ENCODE measurements around the gene PPP1R12A. TPM values are rescaled to one million over a fixed set of nuclear protein-coding genes. Genes with fewer than 3 reads are reported as not detected.
"Not testable (repeated sequence)": the region's sequence is repeated elsewhere in the genome, so short reads cannot be mapped to it uniquely, and the experiment has no call there.

The PPP1R12A gene
- total RNA-seq, 4 donors from 2014 or later, result 79.2 to 276 (median 92.6) TPM

DNA sequence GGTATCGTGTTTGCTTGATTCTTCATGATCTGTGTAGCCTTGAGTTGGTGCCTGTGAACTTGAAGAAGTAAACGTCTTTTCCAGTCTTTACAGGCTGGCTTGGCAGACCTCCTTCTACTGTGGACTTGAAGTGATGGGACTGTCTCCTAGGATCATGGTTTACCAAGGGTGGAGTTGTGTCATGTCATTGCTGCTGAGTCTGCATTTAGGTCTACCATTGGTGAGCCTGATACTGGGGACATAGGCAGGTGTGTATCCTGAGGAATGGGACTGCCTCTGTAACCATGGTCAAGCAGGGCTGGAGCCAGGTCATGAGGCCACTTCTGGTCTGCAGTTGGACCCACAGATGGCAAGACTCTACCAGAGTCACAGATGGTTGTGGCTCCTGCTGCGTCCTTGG is 20.7 kb upstream of the PPP1R12A start:
- TF ChIP-seq, protein P1, sequence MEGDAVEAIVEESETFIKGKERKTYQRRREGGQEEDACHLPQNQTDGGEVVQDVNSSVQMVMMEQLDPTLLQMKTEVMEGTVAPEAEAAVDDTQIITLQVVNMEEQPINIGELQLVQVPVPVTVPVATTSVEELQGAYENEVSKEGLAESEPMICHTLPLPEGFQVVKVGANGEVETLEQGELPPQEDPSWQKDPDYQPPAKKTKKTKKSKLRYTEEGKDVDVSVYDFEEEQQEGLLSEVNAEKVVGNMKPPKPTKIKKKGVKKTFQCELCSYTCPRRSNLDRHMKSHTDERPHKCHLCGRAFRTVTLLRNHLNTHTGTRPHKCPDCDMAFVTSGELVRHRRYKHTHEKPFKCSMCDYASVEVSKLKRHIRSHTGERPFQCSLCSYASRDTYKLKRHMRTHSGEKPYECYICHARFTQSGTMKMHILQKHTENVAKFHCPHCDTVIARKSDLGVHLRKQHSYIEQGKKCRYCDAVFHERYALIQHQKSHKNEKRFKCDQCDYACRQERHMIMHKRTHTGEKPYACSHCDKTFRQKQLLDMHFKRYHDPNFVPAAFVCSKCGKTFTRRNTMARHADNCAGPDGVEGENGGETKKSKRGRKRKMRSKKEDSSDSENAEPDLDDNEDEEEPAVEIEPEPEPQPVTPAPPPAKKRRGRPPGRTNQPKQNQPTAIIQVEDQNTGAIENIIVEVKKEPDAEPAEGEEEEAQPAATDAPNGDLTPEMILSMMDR (IDR thresholded peaks at IDR 0.05), result no peak
- no peak for TF ChIP-seq POLR2A (IDR thresholded peaks at IDR 0.05)
- DNase-seq, result no peak
- Histone ChIP-seq H3K4me3 (no peak overlapping the region), H3K36me3 (no peaks in the 10 kb centered on the region), H3K4me1 (no peaks in the 10 kb centered on the region), H3K27me3 (no peaks in the 10 kb centered on the region), H3K9me3 (no peaks in the 10 kb centered on the region), H3K27ac (no peak overlapping the region)

- Histone ChIP-seq H3K9me3 (no peaks in the 10 kb centered on the region), H3K4me3 (no peak overlapping the region), H3K36me3 (no peaks in the 10 kb centered on the region), H3K27ac (no peak overlapping the region), H3K27me3 (no peaks in the 10 kb centered on the region), H3K4me1 (no peaks in the 10 kb centered on the region)
- DNase-seq, result no peak
- TF ChIP-seq POLR2A (IDR thresholded peaks at IDR 0.05), result no peak
- TF ChIP-seq, protein P1 (IDR thresholded peaks at IDR 0.05), result no peak
Observed at GRCh38 chr12:79954037-79954610, 19.2 kb upstream of the PPP1R12A start.

- DNase-seq, result no peak
- TF ChIP-seq, protein P1 (IDR thresholded peaks at IDR 0.05), result no peak
- TF ChIP-seq POLR2A (IDR thresholded peaks at IDR 0.05), result no peak
- Histone ChIP-seq H3K27ac (no peak overlapping the region), H3K36me3 (no peaks in the 10 kb centered on the region), H3K4me3 (no peak overlapping the region), H3K27me3 (no peaks in the 10 kb centered on the region), H3K9me3 (no peaks in the 10 kb centered on the region), H3K4me1 (no peaks in the 10 kb centered on the region)
Observed at GRCh38 chr12:79949098-79949497, 14.2 kb upstream of the PPP1R12A start.

DNA sequence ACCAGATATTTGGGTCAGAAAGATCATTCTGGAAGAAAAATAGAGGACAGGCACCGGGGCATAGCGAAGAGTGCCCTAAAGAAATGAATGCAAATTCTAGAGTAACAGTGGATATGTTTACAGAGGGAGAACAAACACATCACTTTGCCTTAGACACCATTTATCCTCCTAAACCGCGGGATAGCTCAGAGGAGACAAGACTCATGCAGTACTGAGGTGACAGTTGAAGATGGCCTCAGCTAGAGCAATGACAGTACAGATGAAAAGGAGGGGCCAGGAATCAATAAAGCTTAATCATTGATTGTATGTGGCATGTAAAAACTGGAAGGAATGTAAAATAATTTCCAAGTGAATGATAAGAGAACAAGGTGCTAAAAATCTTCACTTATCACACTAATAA is 10.5 kb upstream of the PPP1R12A start:
- Histone ChIP-seq H3K4me1 (no peaks in the 10 kb centered on the region), H3K36me3 (no peaks in the 10 kb centered on the region), H3K27ac (no peak overlapping the region), H3K9me3 (no peaks in the 10 kb centered on the region), H3K27me3 (no peaks in the 10 kb centered on the region), H3K4me3 (no peak overlapping the region)
- no peak for TF ChIP-seq POLR2A (IDR thresholded peaks at IDR 0.05)
- TF ChIP-seq, protein P1 (IDR thresholded peaks at IDR 0.05), result no peak
- no peak for DNase-seq

DNA sequence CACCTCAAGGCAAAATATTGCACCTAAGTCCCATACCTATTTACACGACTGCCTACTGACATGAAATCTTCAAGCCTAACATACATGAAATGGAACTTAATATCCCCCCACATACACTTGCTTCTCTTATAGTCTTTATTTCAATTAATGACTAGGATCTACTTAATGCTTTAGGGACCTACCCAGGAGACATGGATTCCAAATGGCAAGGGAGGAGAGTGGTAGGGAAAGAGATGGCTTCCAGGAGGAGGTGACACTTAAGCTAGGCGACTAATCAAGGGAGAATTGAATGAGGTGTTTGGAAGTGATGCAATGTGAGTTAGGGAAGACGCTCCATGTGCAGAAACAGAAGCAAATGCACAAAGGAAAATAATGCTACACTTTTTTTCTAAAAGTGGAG is 9.7 kb upstream of the PPP1R12A start:
- H3K27ac ChIP-seq, result no peak overlapping the region
- TF ChIP-seq, protein P1 (IDR thresholded peaks at IDR 0.05), result no peak
- no peak for TF ChIP-seq POLR2A (IDR thresholded peaks at IDR 0.05)
- H3K4me3 ChIP-seq, result no peak overlapping the region

GRCh38 chr12:79942846-79943245 is 7.9 kb upstream of the PPP1R12A start:
- H3K27me3 ChIP-seq, H3K4me1 ChIP-seq, H3K27ac ChIP-seq, H3K4me3 ChIP-seq, DNase-seq, H3K9me3 ChIP-seq, H3K36me3 ChIP-seq: not testable (repeated sequence)

More for the DNA sequence above, 9.7 kb upstream of the PPP1R12A start:
- H3K9me3 ChIP-seq, result no peaks in the 10 kb centered on the region
- H3K4me1 ChIP-seq, result no peaks in the 10 kb centered on the region
- DNase-seq, result no peak
- H3K36me3 ChIP-seq, result no peaks in the 10 kb centered on the region
- H3K27me3 ChIP-seq, result no peaks in the 10 kb centered on the region

All from Peyer's patch (tissue), 4 donors.